Stimulated activated CD8-positive, alpha-beta memory T cell treated with anti-CD3 and anti-CD28 coated beads, Interleukin-15, amount 100 ng/mL, for 24 hours (primary cell): ENCODE measurements around the gene NPDC1.
A peak's percentile ranks its signal among the peaks of the same experiment; 100 is the strongest.
"Not testable (repeated sequence)": the region's sequence is repeated elsewhere in the genome, so short reads cannot be mapped to it uniquely, and the experiment has no call there.

Source experiments
- DNase-seq: peaks from one replicate; pipeline ENCODE4 v3.0.0-alpha.2; 2020; ENCODE audit warnings: low read depth

NPDC1 gene

GRCh38 chr9:137039611-137040366, 6.2 kb downstream of the NPDC1 start:
- DNase-seq: no peak

- no peak for DNase-seq
Measured at GRCh38 chr9:137038916-137039315, 7.1 kb downstream of the NPDC1 start.

- no peak for DNase-seq
Measured at GRCh38 chr9:137037483-137037882, 8.5 kb downstream of the NPDC1 start.

- DNase-seq: no peak
Measured at GRCh38 chr9:137037035-137037434, 8.9 kb downstream of the NPDC1 start.

GRCh38 chr9:137035937-137036336, 10.0 kb downstream of the NPDC1 start:
- DNase-seq: no peak

GRCh38 chr9:137035507-137035834, 10.5 kb downstream of the NPDC1 start:
- no peak for DNase-seq

- peak; percentile 77 for DNase-seq
Measured at GRCh38 chr9:137034709-137035506, 11.1 kb downstream of the NPDC1 start.

- no peak for DNase-seq
Measured at GRCh38 chr9:137034039-137034708, 11.8 kb downstream of the NPDC1 start.

- DNase-seq: not testable (repeated sequence)
Measured at GRCh38 chr9:137033481-137033880, 12.5 kb downstream of the NPDC1 start.

GRCh38 chr9:137032858-137033257, 13.1 kb downstream of the NPDC1 start:
- no peak for DNase-seq

GRCh38 chr9:137031904-137032640, 13.9 kb downstream of the NPDC1 start, which contains the start of gene FUT7:
Gene FUT7, minus strand, starts transcription at chr9:137032088. Its CDS starts 97 bp downstream, at chr9:137031991.
- DNase-seq: no peak

GRCh38 chr9:137030538-137031527, 15.1 kb downstream of the NPDC1 start:
- DNase-seq: no peak

GRCh38 chr9:137030006-137030405, 16.0 kb downstream of the NPDC1 start:
- DNase-seq: no peak

- peak; percentile 58 for DNase-seq
Measured at GRCh38 chr9:137029058-137029936, 16.7 kb downstream of the NPDC1 start.

GRCh38 chr9:137028263-137029057, 17.5 kb downstream of the NPDC1 start:
- DNase-seq: peak; percentile 44

GRCh38 chr9:137027369-137028262, 18.4 kb downstream of the NPDC1 start, which contains the start of gene ABCA2:
Gene ABCA2, minus strand, starts transcription at chr9:137028237. Its CDS starts 97 bp downstream, at chr9:137028140.
- DNase-seq: no peak

- no peak for DNase-seq
Measured at GRCh38 chr9:137026828-137027227, 19.1 kb downstream of the NPDC1 start.

GRCh38 chr9:137026384-137026783, 19.6 kb downstream of the NPDC1 start:
- DNase-seq: no peak
